Measurements from ENCODE around the gene ABCG2.

The ABCG2 gene

GRCh38 chr4:88158489-88159228 lies at the start of gene ABCG2:
ABCG2 (minus strand) TSS chr4:88158639; CDS start chr4:88139995, 18,644 bp downstream.
- peak; percentile 36 for DNase-seq (ENCODE audit: low read depth)

GRCh38 chr4:88208156-88208555 lies 49.7 kb upstream of the ABCG2 start:
- DNase-seq (ENCODE audit: low read depth) = no peak

GRCh38 chr4:88207171-88207570 lies 48.7 kb upstream of the ABCG2 start:
- no peak for DNase-seq (ENCODE audit: low read depth)

- DNase-seq (ENCODE audit: low read depth) = no peak
Observed at GRCh38 chr4:88204882-88205281, 46.4 kb upstream of the ABCG2 start.

- DNase-seq (ENCODE audit: low read depth) = no peak
Observed at GRCh38 chr4:88202443-88202842, 44.0 kb upstream of the ABCG2 start.

GRCh38 chr4:88200186-88200585 lies 41.7 kb upstream of the ABCG2 start:
- DNase-seq (ENCODE audit: low read depth) = no peak

GRCh38 chr4:88196523-88197185 lies 38.2 kb upstream of the ABCG2 start:
- no peak for DNase-seq (ENCODE audit: low read depth)

- no peak for DNase-seq (ENCODE audit: low read depth)
Observed at GRCh38 chr4:88196013-88196365, 37.5 kb upstream of the ABCG2 start.

GRCh38 chr4:88195328-88196012 lies 37.0 kb upstream of the ABCG2 start:
- DNase-seq (ENCODE audit: low read depth) = no peak

- DNase-seq (ENCODE audit: low read depth) = no peak
Observed at GRCh38 chr4:88191404-88191803, 33.0 kb upstream of the ABCG2 start.

- no peak for DNase-seq (ENCODE audit: low read depth)
Observed at GRCh38 chr4:88189881-88190585, 31.6 kb upstream of the ABCG2 start.

GRCh38 chr4:88189418-88189738 lies 30.9 kb upstream of the ABCG2 start:
- DNase-seq (ENCODE audit: low read depth) = no peak

GRCh38 chr4:88188738-88189417 lies 30.4 kb upstream of the ABCG2 start:
- no peak for DNase-seq (ENCODE audit: low read depth)

GRCh38 chr4:88187766-88188165 lies 29.3 kb upstream of the ABCG2 start:
- no peak for DNase-seq (ENCODE audit: low read depth)

GRCh38 chr4:88185906-88186305 lies 27.5 kb upstream of the ABCG2 start:
- no peak for DNase-seq (ENCODE audit: low read depth)

- DNase-seq (ENCODE audit: low read depth) = no peak
Observed at GRCh38 chr4:88179261-88179660, 20.8 kb upstream of the ABCG2 start.

GRCh38 chr4:88178626-88179231 lies 20.3 kb upstream of the ABCG2 start:
- DNase-seq (ENCODE audit: low read depth) = no peak

GRCh38 chr4:88177983-88178625 lies 19.7 kb upstream of the ABCG2 start:
- no peak for DNase-seq (ENCODE audit: low read depth)

GRCh38 chr4:88172987-88173386 lies 14.5 kb upstream of the ABCG2 start:
- no peak for DNase-seq (ENCODE audit: low read depth)

GRCh38 chr4:88171206-88171605 lies 12.8 kb upstream of the ABCG2 start:
- no peak for DNase-seq (ENCODE audit: low read depth)

GRCh38 chr4:88169298-88169697 lies 10.9 kb upstream of the ABCG2 start:
- no peak for DNase-seq (ENCODE audit: low read depth)

Data from stimulated activated CD8-positive, alpha-beta memory T cell treated with anti-CD3 and anti-CD28 coated beads, Interleukin-4, amount 100 ng/mL, for 24 hours (primary cell).